Vagina (tissue), 2 donors: Measurements from ENCODE around the gene ERC2.

Experiments
- CTCF ChIP-seq, 3 experiments: fragments of 450-650 bp in 2 of 3; fragments of 200-600 bp in 1 of 3; sonication (generic) in 1 of 3; IDR thresholded peaks; one replicate each; pipeline ENCODE4 v1.5.1; 2017 to 2019; ENCODE audit warnings: antibody characterized with exemption in 3 of 3, mild to moderate bottlenecking in 2 of 3, moderate library complexity in 2 of 3
- POLR2AphosphoS5 ChIP-seq, 2 donors: sonication (generic); formaldehyde crosslinking; IDR thresholded peaks; one replicate each; pipeline ENCODE4 v1.9.0; 2017; ENCODE audit warnings: antibody characterized with exemption in 2 of 2, mild to moderate bottlenecking in 2 of 2, low read depth in 1 of 2; ENCODE audit not compliant: insufficient read depth in 1 of 2

- no peak for TF ChIP-seq POLR2AphosphoS5 (IDR thresholded peaks at IDR 0.05; ENCODE audit: insufficient read depth in 1 of 2, low read depth in 1 of 2)
- TF ChIP-seq CTCF (IDR thresholded peaks at IDR 0.05): no peak
Observed at GRCh38 chr3:55585856-55586255, 882.4 kb downstream of the ERC2 start.
